ENCODE measurements around the gene MRPL11. TPM values are rescaled to one million over a fixed set of nuclear protein-coding genes. Genes with fewer than 3 reads are reported as not detected.

MRPL11 gene
- total RNA-seq, 1 donor from 2014 or later = 33.1 TPM

- H3K36me3 ChIP-seq (ENCODE audit: insufficient read depth, low read length) = no peaks in the 10 kb centered on the region
- H3K4me3 Mint-ChIP-seq (ENCODE audit: unreplicated experiment) = no peak overlapping the region
- no peaks in the 10 kb centered on the region for H3K36me3 Mint-ChIP-seq (ENCODE audit: low read depth, unreplicated experiment)
- no peak overlapping the region for H3K4me3 ChIP-seq (ENCODE audit: insufficient read depth, low read depth, low read length)
- H2AFZ ChIP-seq (ENCODE audit: low read depth, low read length) = no peak overlapping the region
- H3K4me2 ChIP-seq (ENCODE audit: low read length) = no peak overlapping the region
- DNase-seq (ENCODE audit: low read depth) (peak; percentile 35), FAIRE-seq (no peak)
- no peak for TF ChIP-seq EZH2 (IDR thresholded peaks at IDR 0.05; ENCODE audit: insufficient read depth, low read length)
- TF ChIP-seq CTCF (IDR thresholded peaks at IDR 0.05; ENCODE audit: insufficient read depth, low read depth, low read length) = peak; percentile 73
- H3K27ac ChIP-seq (ENCODE audit: low read depth, low read length) = no peak overlapping the region
- peaks cover 9% of the 10 kb centered on the region for H3K27me3 Mint-ChIP-seq (ENCODE audit: low read depth, unreplicated experiment)
- H3K27ac Mint-ChIP-seq (ENCODE audit: unreplicated experiment) = no peak overlapping the region
- no peaks in the 10 kb centered on the region for H3K9me3 ChIP-seq (ENCODE audit: insufficient read depth, low read depth, low read length)
- peaks cover 8% of the 10 kb centered on the region for H3K27me3 ChIP-seq (ENCODE audit: insufficient read depth, low read length)
- no peak overlapping the region for H3K9ac ChIP-seq (ENCODE audit: low read length)
- H3K9me3 Mint-ChIP-seq (ENCODE audit: unreplicated experiment) = peaks cover under 1% of the 10 kb centered on the region
- no peaks in the 10 kb centered on the region for H4K20me1 ChIP-seq (ENCODE audit: insufficient read depth, low read length)
- no peaks in the 10 kb centered on the region for H3K4me1 Mint-ChIP-seq (ENCODE audit: low read depth, unreplicated experiment)
- H3K4me1 ChIP-seq (ENCODE audit: insufficient read depth, low read length) = no peaks in the 10 kb centered on the region
- H3K79me2 ChIP-seq (ENCODE audit: insufficient read depth, low read length) = no peaks in the 10 kb centered on the region
Measured at GRCh38 chr11:66388780-66389386, 49.8 kb downstream of the MRPL11 start.

- no peak overlapping the region for H3K9ac ChIP-seq (ENCODE audit: low read length)
- FAIRE-seq = no peak
- no peak overlapping the region for H3K27ac Mint-ChIP-seq (ENCODE audit: unreplicated experiment)
Measured at GRCh38 chr11:66386171-66387069, 52.2 kb downstream of the MRPL11 start.

More at GRCh38 chr11:66386171-66387069, 52.2 kb downstream of the MRPL11 start:
- peak; percentile 52 for DNase-seq (ENCODE audit: low read depth)
- no peaks in the 10 kb centered on the region for H3K4me1 ChIP-seq (ENCODE audit: insufficient read depth, low read length)
- H3K9me3 ChIP-seq (ENCODE audit: insufficient read depth, low read depth, low read length) = no peaks in the 10 kb centered on the region
- H3K4me2 ChIP-seq (ENCODE audit: low read length) = peak overlapping the region; percentile 82
- no peaks in the 10 kb centered on the region for H3K4me1 Mint-ChIP-seq (ENCODE audit: low read depth, unreplicated experiment)
- H4K20me1 ChIP-seq (ENCODE audit: insufficient read depth, low read length) = no peaks in the 10 kb centered on the region
- H3K36me3 ChIP-seq (ENCODE audit: insufficient read depth, low read length) = no peaks in the 10 kb centered on the region
- H3K4me3 Mint-ChIP-seq (ENCODE audit: unreplicated experiment) = peak overlapping the region; percentile 66
- H3K36me3 Mint-ChIP-seq (ENCODE audit: low read depth, unreplicated experiment) = no peaks in the 10 kb centered on the region
- peaks cover 9% of the 10 kb centered on the region for H3K27me3 Mint-ChIP-seq (ENCODE audit: low read depth, unreplicated experiment)
- H2AFZ ChIP-seq (ENCODE audit: low read depth, low read length) = peak overlapping the region; percentile 79
- TF ChIP-seq EZH2 (IDR thresholded peaks at IDR 0.05; ENCODE audit: insufficient read depth, low read length) (no peak), CTCF (IDR thresholded peaks at IDR 0.05; ENCODE audit: insufficient read depth, low read depth, low read length) (peak; percentile 99)
- H3K9me3 Mint-ChIP-seq (ENCODE audit: unreplicated experiment) = no peaks in the 10 kb centered on the region
- no peaks in the 10 kb centered on the region for H3K79me2 ChIP-seq (ENCODE audit: insufficient read depth, low read length)
- H3K27me3 ChIP-seq (ENCODE audit: insufficient read depth, low read length) = peaks cover 8% of the 10 kb centered on the region
- H3K4me3 ChIP-seq (ENCODE audit: insufficient read depth, low read depth, low read length) = peak overlapping the region; percentile 46
- no peak overlapping the region for H3K27ac ChIP-seq (ENCODE audit: low read depth, low read length)

Other genes starting within 250 kb of the MRPL11 start
- gene KLC2, start 181.1 kb downstream of the MRPL11 start, total RNA-seq = 43.1 and 44.8 TPM in 2 replicates
- 109 and 120 TPM in 2 replicates for gene RAB1B, start 170.2 kb downstream of the MRPL11 start, total RNA-seq
- gene CNIH2, start 160.7 kb downstream of the MRPL11 start, total RNA-seq = 12.2 and 12.3 TPM in 2 replicates
- gene YIF1A, start 149.7 kb downstream of the MRPL11 start, total RNA-seq = 129 and 159 TPM in 2 replicates
- 1.8 and 2.0 TPM in 2 replicates for gene TMEM151A, start 147.0 kb downstream of the MRPL11 start, total RNA-seq
- 50.9 and 58.8 TPM in 2 replicates for gene CD248, start 121.8 kb downstream of the MRPL11 start, total RNA-seq
- gene RIN1, start 102.4 kb downstream of the MRPL11 start, total RNA-seq = 8.5 and 12.0 TPM in 2 replicates
- gene BRMS1, start 93.7 kb downstream of the MRPL11 start, total RNA-seq = 43.5 and 47.8 TPM in 2 replicates
- 25.2 and 28.4 TPM in 2 replicates for gene B4GAT1, start 91.2 kb downstream of the MRPL11 start, total RNA-seq
- gene SLC29A2, start 67.1 kb downstream of the MRPL11 start, total RNA-seq = 5.0 and 6.6 TPM in 2 replicates
- 0.20 and 0.50 TPM in 2 replicates for gene NPAS4, start 17.8 kb downstream of the MRPL11 start, total RNA-seq
- gene PELI3, start 28.1 kb upstream of the MRPL11 start, total RNA-seq = 3.9 and 4.6 TPM in 2 replicates
- 57.4 and 60.0 TPM in 2 replicates for gene DPP3, start 41.6 kb upstream of the MRPL11 start, total RNA-seq
- gene BBS1, start 71.8 kb upstream of the MRPL11 start, total RNA-seq = 18.8 and 20.3 TPM in 2 replicates
- gene ZDHHC24, start 107.2 kb upstream of the MRPL11 start, total RNA-seq = 13.5 and 15.6 TPM in 2 replicates
- not detected in 2 replicates for gene ACTN3, start 108.1 kb upstream of the MRPL11 start, total RNA-seq
- gene CTSF, start 129.8 kb upstream of the MRPL11 start, total RNA-seq = 1.5 and 4.0 TPM in 2 replicates
- gene CCDC87, start 154.2 kb upstream of the MRPL11 start, total RNA-seq = 0.31 and 0.34 TPM in 2 replicates
- gene CCS, start 154.3 kb upstream of the MRPL11 start, total RNA-seq = 23.1 and 23.2 TPM in 2 replicates
- 47.6 and 59.7 TPM in 2 replicates for gene RBM14, start 177.8 kb upstream of the MRPL11 start, total RNA-seq
- 151 and 153 TPM in 2 replicates for gene RBM4, start 199.9 kb upstream of the MRPL11 start, total RNA-seq
- 17.3 and 20.3 TPM in 2 replicates for gene RBM4B, start 239.0 kb upstream of the MRPL11 start, total RNA-seq